ENCODE measurements around the gene LTBP1. TPM values are rescaled to one million over a fixed set of nuclear protein-coding genes. Genes with fewer than 3 reads are reported as not detected.
"Not testable (repeated sequence)": the region's sequence is repeated elsewhere in the genome, so short reads cannot be mapped to it uniquely, and the experiment has no call there.

Gene LTBP1
- polyA plus RNA-seq, 3 donors: 1.3 to 8.8 (median 7.0) TPM

DNA sequence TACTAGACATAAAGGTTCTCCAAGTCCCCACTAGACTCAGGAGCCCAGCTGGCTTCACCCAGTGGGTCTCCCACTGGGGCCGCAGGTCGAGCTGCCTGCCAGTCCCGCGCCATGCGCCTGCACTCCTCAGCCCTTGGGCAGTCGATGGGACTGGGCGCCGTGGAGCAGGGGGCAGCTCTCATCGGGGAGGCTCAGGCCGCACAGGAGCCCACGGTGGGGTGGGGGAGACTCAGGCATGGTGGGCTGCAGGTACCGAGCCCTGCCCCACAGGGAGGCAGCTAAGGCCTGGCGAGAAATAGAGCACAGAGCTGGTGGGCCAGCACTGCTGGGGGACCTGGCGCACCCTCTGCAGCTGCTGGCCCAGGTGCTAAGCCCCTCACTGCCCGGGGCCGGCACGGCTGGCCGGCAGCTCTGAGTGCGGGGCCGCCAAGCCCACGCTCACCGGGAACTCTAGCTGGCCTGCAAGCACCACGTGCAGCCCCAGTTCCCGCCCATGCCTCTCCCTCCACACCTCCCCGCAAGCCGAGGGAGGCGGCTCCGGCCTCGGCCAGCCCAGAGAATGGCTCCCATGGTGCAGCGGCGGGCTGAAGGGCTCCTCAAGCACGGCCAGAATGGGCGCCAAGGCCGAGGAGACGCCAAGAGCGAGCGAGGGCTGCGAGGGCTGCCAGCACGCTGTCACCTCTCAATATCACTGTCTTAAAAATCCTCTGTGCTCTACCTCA is 110.7 kb downstream of the LTBP1 start:
- H3K27ac ChIP-seq (ENCODE audit: low read depth, low read length): not testable (repeated sequence)
- WGBS, 3 donors: 90 to 94% (median 90%) methylated on average over 39 of the region's 39 CpGs

DNA sequence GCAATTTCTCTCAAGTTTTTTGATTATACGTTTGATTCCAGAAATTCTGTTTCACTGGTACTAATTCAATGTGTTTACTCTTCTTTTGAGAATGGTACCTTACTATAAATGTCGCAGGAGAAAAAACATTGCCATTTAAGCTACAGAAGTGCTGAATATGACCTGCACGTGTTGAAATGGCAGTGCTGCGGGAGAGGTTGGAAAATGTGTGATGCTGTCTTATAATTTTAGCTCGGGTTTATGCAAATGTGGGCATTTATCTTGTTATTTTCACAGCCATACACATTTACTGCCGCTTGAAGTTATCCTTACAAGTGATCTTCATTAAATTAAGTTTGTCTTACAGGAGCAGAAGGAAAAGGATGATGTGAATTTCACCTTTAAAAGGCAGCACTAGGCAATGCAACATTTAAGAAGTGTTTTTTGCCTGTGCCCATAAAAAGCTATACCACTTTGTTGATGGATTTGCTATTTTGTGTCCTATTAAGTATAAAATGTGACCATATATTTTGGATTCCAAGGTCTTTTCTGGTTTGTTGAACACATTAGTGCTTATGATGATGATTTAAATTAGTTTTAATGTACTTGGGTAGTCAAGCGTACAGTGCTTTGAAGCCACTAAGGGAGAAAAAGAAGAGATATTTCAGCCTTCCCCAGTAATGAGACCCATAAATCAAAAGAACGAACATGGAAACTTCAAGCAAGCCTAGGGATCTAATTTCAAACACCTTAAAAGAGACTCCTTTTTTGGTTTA is 112.1 kb downstream of the LTBP1 start:
- WGBS, 3 donors: 90 to 92% (median 91%) methylated on average over 8 of the region's 8 CpGs
- H3K27ac ChIP-seq (ENCODE audit: low read depth, low read length): no peak overlapping the region

DNA sequence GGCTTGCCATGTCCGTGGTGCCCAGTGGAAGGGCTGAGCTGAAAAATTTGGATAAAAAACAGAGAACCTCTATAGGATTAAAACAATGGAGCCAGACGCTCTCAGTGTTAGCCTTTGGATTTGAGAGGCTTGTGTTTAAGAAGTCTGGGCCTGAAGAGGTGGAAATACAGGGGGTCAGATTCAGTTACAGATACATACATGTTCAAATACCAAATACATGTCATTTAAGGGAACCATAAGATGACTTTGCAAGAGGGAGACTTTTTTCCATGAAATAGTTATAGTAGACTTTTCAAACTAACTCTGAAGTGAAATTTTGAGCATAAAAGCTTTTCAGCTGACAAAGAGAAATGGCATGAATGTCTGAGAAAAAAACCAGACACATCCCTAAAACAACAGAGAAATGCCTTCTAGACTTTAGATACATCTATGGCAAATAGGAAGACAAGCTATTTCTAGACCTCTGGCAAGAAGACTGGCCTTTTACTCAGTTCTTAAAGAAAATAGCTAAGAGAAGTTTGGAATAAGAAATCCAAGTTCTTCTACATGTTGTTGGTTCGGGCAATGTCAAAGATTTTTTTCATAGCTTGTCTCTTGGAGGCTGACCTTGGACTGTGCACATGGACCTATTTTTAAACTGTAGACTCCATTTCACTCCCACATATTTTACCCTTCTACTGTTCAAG is 112.9 kb downstream of the LTBP1 start:
- WGBS, 3 donors: 74 to 85% (median 82%) methylated on average over 3 of the region's 3 CpGs
- no peak overlapping the region for H3K27ac ChIP-seq (ENCODE audit: low read depth, low read length)

DNA sequence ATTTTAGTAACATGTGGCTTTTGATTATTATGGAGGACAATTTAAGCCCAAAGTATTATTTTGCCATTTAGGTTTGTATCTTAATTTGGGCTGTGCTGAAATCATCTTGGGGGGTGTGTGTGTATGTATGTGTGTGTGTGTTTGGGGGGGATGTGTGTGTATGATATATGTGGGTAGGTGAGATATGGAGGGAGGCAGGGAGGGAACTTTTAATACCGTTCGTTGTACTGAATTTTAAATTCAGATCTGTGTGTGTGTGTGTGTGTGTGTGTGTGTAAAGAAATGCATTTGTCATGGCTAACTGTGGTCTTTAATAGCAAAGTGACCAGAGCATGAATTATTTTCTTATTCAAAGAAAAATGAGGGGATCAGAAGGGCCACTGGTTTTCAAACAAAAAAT is 113.7 kb downstream of the LTBP1 start:
- no peak overlapping the region for H3K27ac ChIP-seq (ENCODE audit: low read depth, low read length)
- 50 to 84% (median 84%) methylated on average over 2 of the region's 2 CpGs for WGBS, 3 donors

DNA sequence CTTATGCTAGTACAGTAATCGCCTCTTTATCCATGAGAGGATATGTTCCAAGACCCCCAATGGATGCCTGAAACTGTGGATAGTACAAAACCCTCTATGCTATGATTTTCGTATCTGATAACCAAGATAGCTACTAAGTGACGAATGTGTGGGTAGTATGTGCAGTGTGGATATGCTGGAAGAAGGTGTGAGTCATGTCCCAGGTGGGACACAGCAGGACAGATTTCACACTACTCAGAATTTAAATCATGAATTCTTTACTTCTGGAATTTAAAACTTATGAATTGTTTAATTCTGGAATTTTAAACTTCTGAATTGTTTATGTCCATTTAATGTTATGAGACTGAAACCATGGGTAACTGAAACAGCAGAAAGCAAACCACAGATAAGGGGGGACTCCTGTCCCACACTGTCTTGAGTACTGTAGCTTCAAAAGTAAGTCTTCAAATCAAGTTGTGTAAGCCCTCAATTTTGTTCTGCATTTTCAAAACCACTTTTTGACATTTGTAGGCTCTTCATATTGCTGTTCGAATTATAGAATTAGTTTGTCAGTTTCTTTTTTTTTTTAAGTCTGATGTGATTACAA is 116.0 kb downstream of the LTBP1 start:
- H3K27ac ChIP-seq (ENCODE audit: low read depth, low read length): no peak overlapping the region
- 78 to 93% (median 92%) methylated on average over 4 of the region's 4 CpGs for WGBS, 3 donors

- H3K27ac ChIP-seq (ENCODE audit: low read depth, low read length): no peak overlapping the region
- WGBS, 3 donors: 56 to 88% (median 83%) methylated on average over 3 of the region's 3 CpGs
Measured at GRCh38 chr2:33064349-33064801, 117.6 kb downstream of the LTBP1 start.

DNA sequence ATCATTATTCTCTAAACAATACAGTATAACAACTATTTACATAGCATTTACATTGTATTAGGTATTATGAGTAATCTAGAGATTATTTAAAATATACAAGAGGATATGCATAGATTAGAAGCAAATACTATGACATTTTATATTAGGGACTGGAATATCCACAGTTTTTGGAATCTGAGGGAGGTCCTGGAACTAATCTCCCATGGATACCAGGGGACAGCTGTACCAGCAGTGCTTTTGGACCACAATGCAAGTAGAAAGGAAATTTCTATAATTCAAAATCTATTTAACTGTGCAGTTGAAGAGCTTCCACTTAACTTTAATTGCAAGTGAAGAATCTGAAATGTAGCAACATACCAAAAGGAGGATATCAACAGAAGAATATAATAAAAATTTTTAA is 120.8 kb downstream of the LTBP1 start:
- no peak overlapping the region for H3K27ac ChIP-seq (ENCODE audit: low read depth, low read length)

DNA sequence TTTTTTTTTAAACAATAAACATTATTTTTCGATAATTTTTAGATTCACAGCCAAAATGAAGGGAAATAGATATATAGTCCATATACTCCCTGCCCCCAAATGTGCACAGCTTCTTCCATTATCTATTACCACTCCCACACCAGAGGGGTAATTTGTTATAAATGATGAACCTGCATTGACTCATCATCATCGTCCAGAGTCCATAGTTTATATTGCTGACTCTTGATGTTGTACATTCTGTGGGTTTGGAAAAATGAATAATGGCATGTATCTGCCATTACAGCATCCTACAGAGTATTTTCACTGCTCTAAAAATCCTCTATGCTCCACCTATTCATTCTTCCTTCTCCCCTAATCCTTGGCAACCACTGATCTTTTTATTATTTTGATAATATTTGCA is 121.5 kb downstream of the LTBP1 start:
- WGBS, 3 donors: 60 to 70% (median 67%) methylated on average over 2 of the region's 2 CpGs
- H3K27ac ChIP-seq (ENCODE audit: low read depth, low read length): no peak overlapping the region

DNA sequence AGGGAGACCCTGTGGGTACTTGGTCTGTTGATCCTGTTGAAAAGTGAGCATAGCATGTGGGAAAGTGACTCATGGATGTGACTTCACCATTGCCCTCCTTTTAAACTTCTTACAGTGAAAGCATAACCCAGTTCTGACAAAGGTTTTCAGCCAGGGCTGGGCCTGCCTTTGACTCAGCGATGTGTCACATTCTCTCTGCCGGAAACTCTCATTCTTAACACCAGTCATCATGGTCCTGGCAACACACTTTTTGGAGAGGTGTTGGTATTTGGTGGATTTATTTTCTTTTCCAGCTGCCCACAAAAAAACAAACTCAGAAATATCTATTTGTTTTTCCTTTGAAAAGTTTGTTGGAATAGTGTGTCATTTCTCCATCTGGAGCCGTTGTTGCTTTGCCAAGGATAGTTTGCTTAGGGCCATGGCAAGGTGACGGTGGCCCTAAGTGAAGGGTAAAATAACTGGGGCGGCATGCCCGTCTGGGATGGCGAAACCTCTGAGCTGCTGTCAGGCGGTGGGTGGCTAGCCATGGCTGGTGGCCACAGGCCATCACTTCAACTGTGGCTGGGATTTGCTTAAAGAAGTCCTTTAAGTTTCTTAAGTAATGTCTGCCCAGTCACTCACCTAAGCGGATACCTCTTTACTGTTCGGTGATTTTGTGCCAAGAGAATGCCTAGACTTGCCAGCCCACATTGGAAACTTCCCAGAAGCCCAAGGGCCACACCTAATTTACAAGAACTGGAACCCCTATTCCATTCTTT is 123.3 kb downstream of the LTBP1 start:
- H3K27ac ChIP-seq (ENCODE audit: low read depth, low read length): no peak overlapping the region
- 60 to 86% (median 84%) methylated on average over 10 of the region's 10 CpGs for WGBS, 3 donors

DNA sequence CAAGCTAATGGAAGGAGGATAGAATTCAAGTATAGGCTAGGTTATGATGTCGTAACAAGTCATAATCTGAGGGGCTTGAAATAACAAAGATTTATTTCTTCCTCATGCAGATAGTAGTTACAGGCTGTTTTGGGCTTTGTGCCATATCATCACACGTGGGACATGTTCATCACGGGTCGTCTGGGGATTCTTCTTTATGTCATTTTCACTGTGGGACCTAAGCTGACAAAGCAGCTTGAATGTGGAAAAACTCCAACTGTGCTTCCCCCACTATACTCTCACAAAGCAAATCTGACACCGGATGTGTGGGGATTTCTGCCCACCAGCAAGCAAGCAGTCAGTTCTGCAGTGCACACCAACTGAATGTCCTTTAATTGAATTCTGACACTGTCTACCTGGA is 124.8 kb downstream of the LTBP1 start:
- no peak overlapping the region for H3K27ac ChIP-seq (ENCODE audit: low read depth, low read length)
- 50 to 81% (median 56%) methylated on average over 5 of the region's 5 CpGs for WGBS, 3 donors

DNA sequence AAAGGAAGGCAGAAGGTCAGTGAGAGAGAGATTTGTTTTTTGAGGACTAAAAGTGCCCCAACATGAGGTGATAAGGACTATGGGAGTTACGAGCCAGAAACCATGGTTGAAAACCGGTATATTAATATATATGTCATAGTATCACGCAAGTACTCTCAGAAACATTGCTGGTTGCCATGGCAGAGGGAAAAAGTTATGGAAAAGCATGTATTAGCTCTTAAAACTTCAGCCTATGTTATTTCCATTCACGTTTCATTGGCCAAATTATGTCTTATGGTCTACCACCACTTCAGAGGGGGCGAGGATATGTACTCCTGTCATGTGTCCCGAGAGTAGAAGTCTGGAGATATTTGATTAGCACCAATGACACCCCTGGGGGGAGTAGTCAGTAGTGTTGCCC is 125.9 kb downstream of the LTBP1 start:
- H3K27ac ChIP-seq (ENCODE audit: low read depth, low read length): no peak overlapping the region
- WGBS, 3 donors: 77 to 90% (median 80%) methylated on average over 6 of the region's 6 CpGs

GRCh38 chr2:33073018-33073417 is 126.3 kb downstream of the LTBP1 start:
- no peak overlapping the region for H3K27ac ChIP-seq (ENCODE audit: low read depth, low read length)
- 90 to 98% (median 93%) methylated on average over 4 of the region's 4 CpGs for WGBS, 3 donors

- WGBS, 3 donors: 96 to 98% (median 96%) methylated on average over 6 of the region's 6 CpGs
- no peak overlapping the region for H3K27ac ChIP-seq (ENCODE audit: low read depth, low read length)
Measured at GRCh38 chr2:33074197-33074596, 127.4 kb downstream of the LTBP1 start.

DNA sequence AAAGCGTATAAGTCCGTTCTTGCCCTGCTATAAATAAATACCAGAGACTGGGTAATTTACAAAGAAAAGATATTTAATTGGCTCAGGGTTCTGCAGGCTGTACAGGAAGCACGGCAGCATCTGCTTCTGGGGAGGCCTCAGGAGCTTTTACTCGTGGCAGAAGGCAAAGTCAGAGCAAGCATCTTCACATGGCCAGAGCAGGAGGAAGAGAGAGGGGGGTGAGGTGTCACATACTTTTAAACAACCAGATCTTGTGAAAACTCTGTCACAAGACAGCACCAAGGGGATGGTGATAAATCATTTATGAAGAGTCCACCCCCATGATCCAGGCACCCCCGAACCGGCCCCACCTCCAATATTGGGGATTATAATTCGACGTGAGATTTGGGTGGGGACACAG is 130.6 kb downstream of the LTBP1 start:
- no peak overlapping the region for H3K27ac ChIP-seq (ENCODE audit: low read depth, low read length)
- WGBS, 3 donors: 76 to 83% (median 82%) methylated on average over 8 of the region's 8 CpGs

- 58 to 67% (median 62%) methylated on average over 4 of the region's 4 CpGs for WGBS, 3 donors
- no peak overlapping the region for H3K27ac ChIP-seq (ENCODE audit: low read depth, low read length)
Measured at GRCh38 chr2:33077844-33078243, 131.1 kb downstream of the LTBP1 start.

GRCh38 chr2:33081691-33082090 is 134.9 kb downstream of the LTBP1 start:
- 56 to 80% (median 61%) methylated on average over 7 of the region's 7 CpGs for WGBS, 3 donors
- no peak overlapping the region for H3K27ac ChIP-seq (ENCODE audit: low read depth, low read length)

DNA sequence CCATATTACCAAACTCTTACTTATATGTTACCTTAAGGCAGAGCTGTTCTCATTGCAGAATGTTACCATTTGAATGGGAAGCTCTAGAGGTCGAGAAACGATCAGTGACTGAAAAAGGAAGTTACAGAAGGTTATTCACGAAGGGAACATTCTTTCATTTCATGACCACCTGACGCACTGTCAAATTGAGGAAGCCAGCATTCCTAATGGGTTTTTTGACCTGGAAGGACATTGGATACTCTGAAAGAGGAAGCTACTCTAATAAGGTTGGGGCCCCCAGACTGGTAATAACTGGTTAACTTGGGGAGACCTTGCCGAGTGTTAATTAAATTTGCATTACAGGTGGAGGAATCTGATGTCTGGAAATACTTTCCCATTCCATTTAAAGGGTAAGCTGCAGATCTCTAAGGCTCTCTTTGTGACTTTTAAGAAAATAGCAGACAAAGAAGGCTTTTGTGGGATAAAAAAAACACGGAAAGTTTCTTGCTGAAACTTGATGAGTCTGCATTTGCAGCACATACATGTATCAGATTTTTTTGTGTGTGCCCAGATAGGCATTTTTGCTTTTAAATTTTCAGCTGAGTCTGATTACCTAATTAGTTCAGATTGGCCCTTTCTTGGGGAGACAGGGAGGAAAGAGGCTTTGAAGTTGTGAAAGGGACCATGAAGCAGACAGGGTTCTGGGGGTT is 137.1 kb downstream of the LTBP1 start:
- 48 to 69% (median 61%) methylated on average over 6 of the region's 6 CpGs for WGBS, 3 donors
- H3K27ac ChIP-seq (ENCODE audit: low read depth, low read length): no peak overlapping the region

DNA sequence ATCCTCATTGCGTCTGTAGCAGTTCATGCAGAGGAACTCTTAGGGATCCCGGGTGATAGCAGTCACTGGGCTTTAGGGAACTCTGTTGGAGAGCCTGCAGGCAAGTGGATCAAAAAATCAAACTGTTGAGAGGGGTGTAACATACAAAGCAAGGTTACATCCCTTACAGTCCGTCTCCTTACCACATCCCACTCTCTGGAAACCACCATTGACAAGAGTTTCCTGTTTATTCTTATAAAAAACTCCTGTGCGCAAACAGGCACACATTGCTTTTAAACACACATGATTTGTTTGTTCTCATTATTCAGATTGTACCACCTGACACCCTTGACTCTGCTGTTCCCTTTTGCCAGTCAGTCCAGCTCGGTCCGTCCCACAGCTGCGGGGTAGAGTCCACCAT is 137.7 kb downstream of the LTBP1 start:
- no peak overlapping the region for H3K27ac ChIP-seq (ENCODE audit: low read depth, low read length)

More for the DNA sequence above, 137.7 kb downstream of the LTBP1 start:
- WGBS, 3 donors: 77 to 82% (median 78%) methylated on average over 7 of the region's 7 CpGs

All from adipose tissue (tissue), 3 donors.